RWPE1 (cell line): ENCODE measurements around the gene CBX8.
"Not testable (repeated sequence)": the region's sequence is repeated elsewhere in the genome, so short reads cannot be mapped to it uniquely, and the experiment has no call there.

ENCODE experiments used
- CTCF ChIA-PET: fragments of 350-600 bp; sonication (Branson Sonifier 250); formaldehyde crosslinking; extraction: SDS; loops from one replicate; lab custom pipeline; 2021; lab: Yijun Ruan, JAX
- POLR2A ChIA-PET: fragments of 400-600 bp; formaldehyde crosslinking; extraction: SDS; loops from one replicate; lab custom pipeline; 2020; ENCODE audit warnings: antibody characterized with exemption; ENCODE audit not compliant: low non-redundant PET; lab: Yijun Ruan, JAX
- DNase-seq: peaks from one replicate; pipeline ENCODE4 v3.0.0; 2012; ENCODE audit warnings: low spot score
- H3K27ac ChIP-seq: fragments of 450-650 bp; 2 replicates; pipeline ENCODE4 v1.5.1; 2017
- CTCF ChIP-seq: fragments of 450-650 bp; conservative IDR thresholded peaks from 2 replicates; pipeline ENCODE4 v1.5.1; 2017; ENCODE audit warnings: low read depth, mild to moderate bottlenecking

CBX8 gene

GRCh38 chr17:79777894-79778503, 18.9 kb downstream of the CBX8 start, which contains the start of gene CBX2:
Gene CBX2 (plus strand): TSS chr17:79778148. CDS start chr17:79778236, 88 bp downstream.
- peak within 1 kb of the TSS; percentile 63 for H3K27ac ChIP-seq
- peak; percentile 95 for DNase-seq
- CTCF ChIA-PET = interaction anchor here (0.5 to 1.5 kb wide), 7 partner anchors 11 to 93 kb away, joined by 3 to 7 read pairs (median 4); no protein-coding TSS in a partner anchor
- TF ChIP-seq CTCF = no peak
- POLR2A ChIA-PET = no interaction called here

GRCh38 chr17:79777120-79777893, 19.6 kb downstream of the CBX8 start:
- POLR2A ChIA-PET = no interaction called here
- TF ChIP-seq CTCF = peak; percentile 63
- CTCF ChIA-PET = interaction anchor here (0.5 to 1.5 kb wide), 10 partner anchors 13 to 831 kb away, joined by 3 to 5 read pairs (median 3); no protein-coding TSS in a partner anchor
- peak overlapping the region; percentile 63 for H3K27ac ChIP-seq
- DNase-seq = peak; percentile 52

GRCh38 chr17:79776376-79777119, 20.3 kb downstream of the CBX8 start:
- no peak for TF ChIP-seq CTCF
- POLR2A ChIA-PET = no interaction called here
- DNase-seq = no peak
- H3K27ac ChIP-seq = no peak overlapping the region
- CTCF ChIA-PET = interaction anchor here (0.6 to 1.5 kb wide), 7 partner anchors 29 to 830 kb away, joined by 3 to 5 read pairs (median 3); no protein-coding TSS in a partner anchor

GRCh38 chr17:79775632-79776031, 21.2 kb downstream of the CBX8 start:
- no peak overlapping the region for H3K27ac ChIP-seq
- CTCF ChIA-PET = interaction anchor here (0.6 to 0.7 kb wide), 2 partner anchors 33 to 122 kb away, joined by 3 to 5 read pairs; no protein-coding TSS in a partner anchor
- DNase-seq = no peak
- TF ChIP-seq CTCF = no peak
- POLR2A ChIA-PET = no interaction called here

- ChIA-PET POLR2A (no interaction called here), CTCF (interaction anchor here (0.6 to 1.1 kb wide), 3 partner anchors 33 to 665 kb away, joined by 3 to 4 read pairs (median 3); no protein-coding TSS in a partner anchor)
- no peak for TF ChIP-seq CTCF
- no peak for DNase-seq
- H3K27ac ChIP-seq = no peak overlapping the region
Measured at GRCh38 chr17:79774561-79774975, 22.3 kb downstream of the CBX8 start.

GRCh38 chr17:79772726-79773125, 24.2 kb downstream of the CBX8 start:
- H3K27ac ChIP-seq, DNase-seq, CTCF ChIA-PET, POLR2A ChIA-PET: not testable (repeated sequence)
